A549 treated with ZK216348 at 1 μM for 4 hours (cell line): ENCODE measurements around the gene FOXJ2. TPM values are rescaled to one million over a fixed set of nuclear protein-coding genes. Genes with fewer than 3 reads are reported as not detected.

Source experiments
- total RNA-seq: library from RNA; stranded (reverse); fragments of 200-300 nt; extraction: Qiagen RNA extraction; gene quantifications from 5 replicates; pipeline ENCODE4 v1.2.3, GENCODE V29; 2022; ENCODE audit warnings: low read depth

The FOXJ2 gene
- 6.1 to 10.3 TPM (median 9.5 TPM) in 5 replicates for total RNA-seq

DNA sequence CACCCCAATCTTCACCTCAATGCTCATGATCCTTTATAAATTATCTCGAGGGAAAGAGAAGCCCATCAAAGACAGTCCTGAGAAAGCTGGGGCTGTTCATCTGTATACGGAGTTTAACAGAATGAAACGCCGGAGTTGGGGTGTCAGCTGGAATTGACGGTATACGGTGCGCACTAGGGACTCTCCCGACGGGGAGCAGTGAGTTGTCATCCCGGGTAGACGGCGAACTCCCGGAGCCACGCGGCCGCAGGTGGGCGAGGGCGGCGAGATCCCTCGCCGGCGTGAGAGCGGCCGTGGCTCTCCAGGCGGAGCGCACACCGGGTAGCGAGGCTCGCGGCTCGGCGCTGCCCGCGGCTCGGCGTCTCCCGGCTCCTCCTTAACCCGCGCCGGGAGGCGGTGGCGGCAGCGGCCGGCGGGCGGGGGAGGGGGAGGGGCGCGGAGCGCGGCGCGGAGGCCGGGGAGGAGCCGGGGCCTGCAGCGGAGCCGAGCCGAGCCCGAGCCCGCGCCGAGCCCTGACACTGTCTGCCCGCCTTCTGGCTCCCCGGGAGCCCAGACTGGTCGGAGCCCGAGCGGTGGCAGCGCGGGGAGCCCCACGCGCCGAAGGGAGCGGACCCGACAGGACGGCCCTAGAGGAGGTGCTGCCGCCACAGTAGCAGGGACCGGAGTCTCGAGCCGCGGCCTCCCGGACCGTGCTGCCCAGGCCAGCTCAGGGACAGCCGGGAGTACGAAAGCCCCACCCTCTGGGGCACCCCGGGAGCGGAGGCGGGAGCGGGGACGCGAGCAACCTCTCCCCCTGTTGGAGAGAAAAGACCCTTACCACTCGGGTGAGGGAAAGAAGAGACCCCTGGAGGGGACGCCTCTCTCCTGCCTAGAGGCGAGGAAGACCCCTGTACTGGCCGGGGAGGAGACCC lies at the start of gene FOXJ2:
FOXJ2 (plus strand) TSS at position 475 of the 911 bp plus-strand sequence. CDS start 7,117 bp downstream, outside the sequence.

DNA sequence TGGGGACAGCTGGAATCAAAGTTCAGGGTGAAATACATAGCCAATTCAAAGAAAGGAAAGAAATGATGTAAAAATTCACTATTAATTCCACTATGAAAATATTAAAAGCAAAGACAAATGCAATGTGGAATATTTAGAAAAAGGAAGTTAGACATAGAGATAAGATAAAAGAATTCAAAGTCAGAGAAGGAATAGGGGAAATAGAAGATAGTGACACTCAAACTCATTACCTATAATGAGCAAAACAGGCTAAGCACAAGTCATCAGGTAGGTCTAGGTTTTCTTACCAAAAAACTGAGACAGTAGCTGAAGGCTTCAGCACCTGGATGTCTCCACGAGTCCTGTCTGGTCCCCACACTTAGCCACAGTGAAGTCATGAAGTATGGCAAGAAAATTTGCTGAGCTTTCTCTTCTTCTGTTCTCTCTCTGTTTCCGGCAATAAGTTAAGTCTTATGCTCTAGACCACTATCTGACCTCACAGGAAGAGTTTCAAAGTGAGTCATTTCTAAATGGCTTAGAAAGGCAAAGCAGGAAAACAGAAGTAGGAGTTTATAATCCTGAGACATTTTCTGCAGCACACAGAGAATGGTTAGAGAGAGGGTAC lies 33.6 kb downstream of the FOXJ2 start, which contains the start of gene C3AR1:
C3AR1 (minus strand) TSS at position 369 of the 604 bp plus-strand sequence. CDS start 6,174 bp downstream, outside the sequence.

Other genes starting within 250 kb of the FOXJ2 start
- gene NANOG, start 243.3 kb upstream of the FOXJ2 start, total RNA-seq, result not detected in 5 replicates
- 0.12 to 0.14 TPM (median 0.13 TPM) in 3 of 5 replicates, not detected in the others for gene SLC2A14, start 159.8 kb upstream of the FOXJ2 start, total RNA-seq
- 2.5 to 4.5 TPM (median 3.4 TPM) in 5 replicates for gene SLC2A3, start 96.5 kb upstream of the FOXJ2 start, total RNA-seq
- not detected in 5 replicates for gene C3AR1, start 33.6 kb downstream of the FOXJ2 start, total RNA-seq
- 13.1 to 14.2 TPM (median 13.5 TPM) in 5 replicates for gene NECAP1, start 49.6 kb downstream of the FOXJ2 start, total RNA-seq
- gene CLEC4A, start 90.9 kb downstream of the FOXJ2 start, total RNA-seq, result 0.42 TPM in 1 of 5 replicates, not detected in the others
- gene ZNF705A, start 124.3 kb downstream of the FOXJ2 start, total RNA-seq, result not detected in 5 replicates
- gene FAM90A1, start 194.9 kb downstream of the FOXJ2 start, total RNA-seq, result 0.10 to 0.24 TPM (median 0.12 TPM) in 3 of 5 replicates, not detected in the others